SK-N-SH (cell line): ENCODE measurements around the gene KCNIP4.

ENCODE experiments used
- EP300 ChIP-seq, 2 experiments: IDR thresholded peaks; 2 replicates each; pipeline versions ENCODE4 v1.4.0 to v1.6.1; 2012; ENCODE audit warnings: borderline replicate concordance in 1 of 2, low read depth in 1 of 2, low read length in 1 of 2
- EZH2phosphoT487 ChIP-seq: fragments of 200-600 bp; sonication (generic); IDR thresholded peaks from 2 replicates; pipeline ENCODE4 v1.6.1; 2017; ENCODE audit warnings: low read depth, mixed run types, mild to moderate bottlenecking, antibody characterized with exemption, moderate library complexity, borderline replicate concordance
- NFIC ChIP-seq: IDR thresholded peaks from 2 replicates; pipeline ENCODE4 v1.4.0; 2012; ENCODE audit warnings: borderline replicate concordance
- TAF1 ChIP-seq: IDR thresholded peaks from 2 replicates; pipeline ENCODE4 v1.6.1; 2012; ENCODE audit warnings: low read depth, mild to moderate bottlenecking, low read length, moderate library complexity, borderline replicate concordance
- TF ChIP-seq, protein P1 (sequence below): fragments of 200-600 bp; sonication (generic); IDR thresholded peaks from 2 replicates; pipeline ENCODE4 v1.6.1; 2017; ENCODE audit warnings: antibody characterized with exemption, mild to moderate bottlenecking, moderate library complexity
- TF ChIP-seq, protein P2 (sequence below): IDR thresholded peaks from 2 replicates; pipeline ENCODE4 v1.4.0; 2012; ENCODE audit warnings: low read depth, borderline replicate concordance

- TF ChIP-seq, protein P1, sequence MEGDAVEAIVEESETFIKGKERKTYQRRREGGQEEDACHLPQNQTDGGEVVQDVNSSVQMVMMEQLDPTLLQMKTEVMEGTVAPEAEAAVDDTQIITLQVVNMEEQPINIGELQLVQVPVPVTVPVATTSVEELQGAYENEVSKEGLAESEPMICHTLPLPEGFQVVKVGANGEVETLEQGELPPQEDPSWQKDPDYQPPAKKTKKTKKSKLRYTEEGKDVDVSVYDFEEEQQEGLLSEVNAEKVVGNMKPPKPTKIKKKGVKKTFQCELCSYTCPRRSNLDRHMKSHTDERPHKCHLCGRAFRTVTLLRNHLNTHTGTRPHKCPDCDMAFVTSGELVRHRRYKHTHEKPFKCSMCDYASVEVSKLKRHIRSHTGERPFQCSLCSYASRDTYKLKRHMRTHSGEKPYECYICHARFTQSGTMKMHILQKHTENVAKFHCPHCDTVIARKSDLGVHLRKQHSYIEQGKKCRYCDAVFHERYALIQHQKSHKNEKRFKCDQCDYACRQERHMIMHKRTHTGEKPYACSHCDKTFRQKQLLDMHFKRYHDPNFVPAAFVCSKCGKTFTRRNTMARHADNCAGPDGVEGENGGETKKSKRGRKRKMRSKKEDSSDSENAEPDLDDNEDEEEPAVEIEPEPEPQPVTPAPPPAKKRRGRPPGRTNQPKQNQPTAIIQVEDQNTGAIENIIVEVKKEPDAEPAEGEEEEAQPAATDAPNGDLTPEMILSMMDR: no peak
- TF ChIP-seq TAF1: no peak
- TF ChIP-seq, protein P2, sequence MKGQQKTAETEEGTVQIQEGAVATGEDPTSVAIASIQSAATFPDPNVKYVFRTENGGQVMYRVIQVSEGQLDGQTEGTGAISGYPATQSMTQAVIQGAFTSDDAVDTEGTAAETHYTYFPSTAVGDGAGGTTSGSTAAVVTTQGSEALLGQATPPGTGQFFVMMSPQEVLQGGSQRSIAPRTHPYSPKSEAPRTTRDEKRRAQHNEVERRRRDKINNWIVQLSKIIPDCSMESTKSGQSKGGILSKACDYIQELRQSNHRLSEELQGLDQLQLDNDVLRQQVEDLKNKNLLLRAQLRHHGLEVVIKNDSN: no peak
- TF ChIP-seq EP300 (IDR thresholded peaks at IDR 0.05; ENCODE audit: borderline replicate concordance in 1 of 2, low read depth in 1 of 2, low read length in 1 of 2): no peak
- TF ChIP-seq NFIC: no peak
- no peak for TF ChIP-seq EZH2phosphoT487
These were observed 122.5 kb downstream of the KCNIP4 start for GRCh38 chr4:21826071-21826470.
